ENCODE measurements around the gene PLXNA4. TPM values are rescaled to one million over a fixed set of nuclear protein-coding genes. Genes with fewer than 3 reads are reported as not detected.

PLXNA4 gene
- total and polyA plus RNA-seq, 9 of the 15 experiments (the other 6 are each of a cell fraction or from before 2014, with no cell fraction given), result under 0.01 to 0.09 TPM; not detected in 7

DNA sequence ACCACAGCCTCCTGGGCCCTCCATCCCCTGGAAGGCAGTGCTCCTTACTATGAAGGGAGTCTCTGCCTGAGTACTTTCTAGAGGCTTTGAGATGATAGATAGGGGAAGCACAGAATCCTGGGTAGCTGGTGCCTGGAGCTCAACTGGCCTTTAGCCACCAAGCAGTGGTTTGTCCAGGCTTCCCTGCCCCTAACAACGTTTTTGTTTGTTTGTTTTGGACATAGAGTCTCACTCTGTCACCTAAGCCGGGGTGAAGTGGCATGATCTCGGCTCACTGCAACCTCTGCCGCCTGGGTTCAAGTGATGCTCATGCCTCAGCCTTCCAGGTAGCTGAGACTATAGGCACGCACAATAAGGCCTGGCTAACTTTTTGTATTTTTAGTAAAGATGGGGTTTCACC lies 289.4 kb downstream of the PLXNA4 start (continued):
- no peak for TF ChIP-seq ZSCAN32 (CRISPR knock-in tag; IDR thresholded peaks at IDR 0.05)
- no peak for TF ChIP-seq RBFOX2 (IDR thresholded peaks at IDR 0.05; ENCODE audit: low read depth, low read length)
- no peak for TF ChIP-seq ZKSCAN8 (CRISPR knock-in tag; IDR thresholded peaks at IDR 0.05)
- TF ChIP-seq ZNF644 (tag; IDR thresholded peaks at IDR 0.05; ENCODE audit: low read depth), result no peak

DNA sequence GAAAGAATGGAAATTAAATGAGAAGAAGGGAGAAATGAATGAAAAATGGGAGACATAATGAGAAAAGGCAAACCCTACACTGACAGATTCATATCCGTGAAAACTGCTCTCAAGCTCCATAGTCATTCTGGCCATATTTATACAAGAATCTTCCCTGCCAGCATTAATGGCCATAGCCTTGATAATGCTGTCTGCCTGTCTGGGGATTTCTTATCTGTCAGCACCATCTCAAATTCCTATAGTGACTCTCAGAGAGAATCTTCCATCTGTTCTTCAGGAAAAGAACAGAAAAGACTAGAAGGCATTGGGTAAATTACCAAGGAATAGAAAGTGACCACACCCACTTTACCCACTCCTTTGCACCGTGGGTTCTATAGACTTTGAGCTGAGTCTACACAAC lies 295.9 kb downstream of the PLXNA4 start:
- no peak overlapping the region for H3K4me2 ChIP-seq (ENCODE audit: insufficient read depth, low read length)
- no peak overlapping the region for H2AFZ ChIP-seq (ENCODE audit: low read depth, low read length)
- no peak overlapping the region for H3K9ac ChIP-seq (ENCODE audit: insufficient read depth in 1 of 2, low read depth in 2 of 2, low read length in 2 of 2)
- no peak for DNase-seq (ENCODE audit: extremely low read depth in 1 of 4, low spot score in 3 of 4)
- intact Hi-C loops (cut with micrococcal nuclease) (no loop called here), in situ Hi-C loops (cut with MboI) (no loop called here)
- CTCF ChIA-PET (ENCODE audit: low intra/inter-chr PET ratio), result no interaction called here
- no peak overlapping the region for H3K4me3 ChIP-seq
- no peaks in the 10 kb centered on the region for H3K9me1 ChIP-seq (ENCODE audit: control insufficient read depth, insufficient read depth, low read length)
- H3K9me3 ChIP-seq (replicated peaks; ENCODE audit: control insufficient read depth, insufficient read depth, low read depth, low read length), result no peaks in the 10 kb centered on the region
- FAIRE-seq, result no peak
- no peaks in the 10 kb centered on the region for H3K36me3 ChIP-seq (ENCODE audit: control insufficient read depth, insufficient read depth, low read length)
- no peaks in the 10 kb centered on the region for H3K79me2 ChIP-seq (ENCODE audit: control insufficient read depth, insufficient read depth, low read length)
- TF ChIP-seq HDAC3 (IDR thresholded peaks at IDR 0.05; ENCODE audit: borderline replicate concordance, partially characterized antibody) (no peak), ZNF274 (IDR thresholded peaks at IDR 0.05; ENCODE audit: borderline replicate concordance, low read depth, low read length) (no peak), DDX20 (tag; IDR thresholded peaks at IDR 0.05; ENCODE audit: low read depth) (no peak), ZNF764 (CRISPR knock-in tag; IDR thresholded peaks at IDR 0.05; ENCODE audit: low read depth) (no peak)
- no peak for ATAC-seq
- no peaks in the 10 kb centered on the region for H3K27me3 ChIP-seq (ENCODE audit: control insufficient read depth in 2 of 2, insufficient read depth in 2 of 2, low read length in 2 of 2)
- no peak overlapping the region for H3K27ac ChIP-seq (ENCODE audit: extremely low read depth, low read depth, low read length)
- 0 out of 2 replicates have a peak, but pooled peaks cover 3% of the 10 kb centered on the region for H4K20me1 ChIP-seq (replicated peaks; ENCODE audit: control insufficient read depth, insufficient read depth, low read length)
- H3K4me1 ChIP-seq (replicated peaks in 1 of 2; ENCODE audit: control insufficient read depth in 2 of 2, insufficient read depth in 2 of 2, low read length in 2 of 2), result no peaks in the 10 kb centered on the region
- no TSS peak for BruUV-seq (replicated peaks)
- POLR2A ChIA-PET, result no interaction called here
- 2% methylated on average over 2 of the region's 2 CpGs for WGBS (ENCODE audit: insufficient coverage, low coverage, missing lambda C conversion rate)
